Measurements from ENCODE around the gene TRMT112. TPM values are rescaled to one million over a fixed set of nuclear protein-coding genes. Genes with fewer than 3 reads are reported as not detected.

TRMT112 gene
- polyA plus RNA-seq, 2 of the 4 experiments (the other 2 are of a cell fraction), result 363 to 440 TPM

- TF ChIP-seq USF2 (IDR thresholded peaks at IDR 0.05), result no peak
- no peak for TF ChIP-seq EHMT2 (IDR thresholded peaks at IDR 0.05; ENCODE audit: low read depth)
- TF ChIP-seq ZNF302 (CRISPR knock-in tag; IDR thresholded peaks at IDR 0.05), result no peak
- no peak for TF ChIP-seq RNF2 (IDR thresholded peaks at IDR 0.05; ENCODE audit: borderline replicate concordance, low read depth)
Observed at GRCh38 chr11:64348383-64349024, 31.1 kb upstream of the TRMT112 start (continued).

GRCh38 chr11:64347193-64347867 lies 30.0 kb upstream of the TRMT112 start:
- DNase-seq (ENCODE audit: low read depth in 1 of 2, low spot score in 1 of 2) (no peak), ATAC-seq (no peak), FAIRE-seq (no peak)
- Histone ChIP-seq H3K9me3 (no peaks in the 10 kb centered on the region), H3K27ac (peak overlapping the region in 1 of 2 experiments; percentile 74; a peak in 3 of 6 replicates), H3K4me3 (no peak overlapping the region), H3K4me2 (no peak overlapping the region), H3K4me1 (peaks cover 16% of the 10 kb centered on the region)
- WGBS (ENCODE audit: missing lambda C conversion rate), result 88% methylated on average over 12 of the region's 12 CpGs
- CTCF ChIA-PET, result interaction anchor here (1.0 to 33.9 kb wide), 6 partner anchors 7 to 37 kb away, joined by 3 to 996 read pairs (median 153); partner anchors contain the start of genes CATSPERZ, ESRRA, PRDX5 and TRMT112
- POLR2A ChIA-PET, result interaction anchor here (1.6 kb wide), 1 partner anchor 30 kb away, joined by 4 read pairs; the partner anchor contains the start of genes PRDX5 and TRMT112
- TF ChIP-seq MAFK (IDR thresholded peaks at IDR 0.05; ENCODE audit: partially characterized antibody) (no peak), KDM5A (IDR thresholded peaks at IDR 0.05) (no peak), KDM1A (IDR thresholded peaks at IDR 0.05; ENCODE audit: low read depth) (no peak), CHD2 (IDR thresholded peaks at IDR 0.05; ENCODE audit: low read length, partially characterized antibody) (no peak), BHLHE40 (IDR thresholded peaks at IDR 0.05; ENCODE audit: low read depth, low read length) (no peak), FOXS1 (CRISPR knock-in tag; IDR thresholded peaks at IDR 0.05) (no peak), FOSB (CRISPR knock-in tag; IDR thresholded peaks at IDR 0.05) (no peak), ZNF302 (CRISPR knock-in tag; IDR thresholded peaks at IDR 0.05) (no peak), REST (IDR thresholded peaks at IDR 0.05) (no peak), SREBF2 (IDR thresholded peaks at IDR 0.05) (no peak), RNF2 (IDR thresholded peaks at IDR 0.05; ENCODE audit: borderline replicate concordance, low read depth) (no peak), CHD4 (IDR thresholded peaks at IDR 0.05; ENCODE audit: borderline replicate concordance) (0 out of 2 replicates have a peak, but pooled peaks have one; percentile 35), RFX5 (IDR thresholded peaks at IDR 0.05) (no peak), HOXA7 (CRISPR knock-in tag; IDR thresholded peaks at IDR 0.05) (no peak), ELK1 (IDR thresholded peaks at IDR 0.05; ENCODE audit: low read depth, low read length) (no peak), MAZ (IDR thresholded peaks at IDR 0.05; ENCODE audit: borderline replicate concordance, low read depth, low read length) (no peak), RARB (CRISPR knock-in tag; IDR thresholded peaks at IDR 0.05) (no peak), E2F6 (IDR thresholded peaks at IDR 0.05; ENCODE audit: borderline replicate concordance, low read depth) (no peak), RCOR1 (IDR thresholded peaks at IDR 0.05; ENCODE audit: low read depth, low read length) (no peak), FOSL2 (IDR thresholded peaks at IDR 0.05) (no peak), FOSL2 (CRISPR knock-in tag; IDR thresholded peaks at IDR 0.05) (peak; percentile 24; the same call in 1 of the 2 replicates), CBX8 (IDR thresholded peaks at IDR 0.05) (no peak), HOXB5 (CRISPR knock-in tag; IDR thresholded peaks at IDR 0.05) (no peak), ZFP36 (IDR thresholded peaks at IDR 0.05; ENCODE audit: borderline replicate concordance, partially characterized antibody) (peak; percentile 54), CBX2 (IDR thresholded peaks at IDR 0.05; ENCODE audit: borderline replicate concordance, low read depth) (no peak), RAD21 (conservative IDR thresholded peaks at IDR 0.05 in 1 of 2, IDR thresholded peaks at IDR 0.05 in 1 of 2) (no peak), POLR2AphosphoS2 (conservative IDR thresholded peaks at IDR 0.05; ENCODE audit: low read length) (no peak), EHMT2 (IDR thresholded peaks at IDR 0.05; ENCODE audit: low read depth) (no peak), CEBPB (IDR thresholded peaks at IDR 0.05) (peak; percentile 53 to 60; a peak in 2 of 4 replicates), GATA3 (IDR thresholded peaks at IDR 0.05; ENCODE audit: borderline replicate concordance) (no peak), USF2 (IDR thresholded peaks at IDR 0.05) (no peak)

Measured in A549 (cell line).